ENCODE results near the gene HOMER2. TPM values are rescaled to one million over a fixed set of nuclear protein-coding genes. Genes with fewer than 3 reads are reported as not detected.
"Not testable (repeated sequence)": the region's sequence is repeated elsewhere in the genome, so short reads cannot be mapped to it uniquely, and the experiment has no call there.

HOMER2 gene
- total and polyA plus RNA-seq, 2 of the 4 experiments (the other 2 are of a cell fraction), result 0.54 to 0.79 TPM

DNA sequence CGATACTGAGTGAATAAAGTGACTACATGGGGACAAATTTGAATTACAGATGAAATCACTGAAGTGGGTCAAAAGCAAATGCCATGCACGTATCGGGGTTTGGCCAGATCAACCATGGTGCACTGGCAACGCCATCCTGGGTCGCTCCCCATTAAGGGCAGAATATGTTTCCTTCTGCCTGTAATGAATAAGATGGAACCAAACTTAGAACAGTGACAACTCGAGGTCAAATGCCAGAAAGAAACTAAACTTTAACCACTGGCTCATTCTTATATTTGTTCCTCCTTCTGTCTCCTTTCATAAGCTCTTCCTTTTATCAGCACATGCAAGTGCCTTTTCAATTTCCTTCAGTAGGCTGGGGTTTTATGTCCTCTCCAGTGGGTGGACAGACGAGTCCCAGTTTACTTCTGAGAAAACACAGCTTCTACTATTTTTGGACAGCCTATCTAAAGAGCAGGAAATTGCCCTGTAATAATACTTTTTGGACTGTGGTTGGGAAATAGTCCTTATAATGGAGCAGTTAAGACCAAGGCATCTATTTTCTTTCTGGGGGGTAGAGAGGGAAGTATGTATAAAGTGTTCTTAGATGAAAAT lies 81.7 kb downstream of the HOMER2 start:
- Histone ChIP-seq H2BK5ac (ENCODE audit: low read depth, low read length, poor library complexity, severe bottlenecking) (no peak overlapping the region), H3K4me3 (ENCODE audit: insufficient read depth, low read depth, low read length) (no peak overlapping the region), H4K91ac (ENCODE audit: insufficient read depth, low read depth, low read length) (no peak overlapping the region), H3K79me1 (ENCODE audit: low read depth in 1 of 2, low read length in 2 of 2) (no peaks in the 10 kb centered on the region), H4K8ac (ENCODE audit: low read depth in 2 of 2, low read length in 2 of 2) (no peak overlapping the region), H3K9me3 (ENCODE audit: control insufficient read depth, insufficient read depth, low read length) (no peaks in the 10 kb centered on the region), H2BK20ac (ENCODE audit: low read depth, low read length) (no peak overlapping the region), H3K27me3 (ENCODE audit: control insufficient read depth, insufficient read depth, low read length) (no peaks in the 10 kb centered on the region), H2AK5ac (ENCODE audit: low read depth, low read length) (no peak overlapping the region), H3K27ac (ENCODE audit: insufficient read depth, low read length) (no peak overlapping the region), H3K56ac (ENCODE audit: extremely low read depth, insufficient read depth, low read length) (no peak overlapping the region), H3K4me1 (ENCODE audit: control insufficient read depth, insufficient read depth, low read length) (0 out of 2 replicates have a peak, but pooled peaks cover under 1% of the 10 kb centered on the region), H4K20me1 (ENCODE audit: insufficient read depth, low read length) (no peaks in the 10 kb centered on the region), H2BK120ac (ENCODE audit: low read depth, low read length) (no peak overlapping the region), H3K9ac (ENCODE audit: low read depth, low read length) (no peak overlapping the region), H3K4ac (ENCODE audit: low read depth, low read length) (no peak overlapping the region), H3K9me1 (ENCODE audit: insufficient read depth, low read length) (peaks cover under 1% of the 10 kb centered on the region; the same call in 1 of the 2 replicates), H3K36me3 (ENCODE audit: control insufficient read depth, insufficient read depth, low read length) (no peaks in the 10 kb centered on the region), H2AK9ac (replicated peaks; ENCODE audit: low read depth, low read length, poor library complexity) (no peak overlapping the region), H2AFZ (replicated peaks; ENCODE audit: low read length, poor library complexity) (no peak overlapping the region), H3K14ac (replicated peaks; ENCODE audit: low read depth, low read length) (no peak overlapping the region), H3K23ac (ENCODE audit: low read depth, low read length) (no peak overlapping the region), H2BK15ac (ENCODE audit: low read depth, low read length) (no peak overlapping the region), H4K5ac (ENCODE audit: low read depth, low read length) (no peak overlapping the region), H3K18ac (ENCODE audit: low read depth, low read length) (no peak overlapping the region), H3K4me2 (ENCODE audit: low read depth, low read length) (no peak overlapping the region)
- dilution Hi-C loops (cut with HindIII; ENCODE audit: low sequenced_read_pairs, unreplicated experiment), result no loop called here
- ChIA-PET POLR2A (ENCODE audit: unreplicated experiment) (no interaction called here), CTCF (no interaction called here)
- DNase-seq, result no peak
- in situ Hi-C loops (cut with MboI; ENCODE audit: low sequenced_read_pairs), result no loop called here
- no peak for ATAC-seq (ENCODE audit: low read depth)
- TF ChIP-seq, protein P1, sequence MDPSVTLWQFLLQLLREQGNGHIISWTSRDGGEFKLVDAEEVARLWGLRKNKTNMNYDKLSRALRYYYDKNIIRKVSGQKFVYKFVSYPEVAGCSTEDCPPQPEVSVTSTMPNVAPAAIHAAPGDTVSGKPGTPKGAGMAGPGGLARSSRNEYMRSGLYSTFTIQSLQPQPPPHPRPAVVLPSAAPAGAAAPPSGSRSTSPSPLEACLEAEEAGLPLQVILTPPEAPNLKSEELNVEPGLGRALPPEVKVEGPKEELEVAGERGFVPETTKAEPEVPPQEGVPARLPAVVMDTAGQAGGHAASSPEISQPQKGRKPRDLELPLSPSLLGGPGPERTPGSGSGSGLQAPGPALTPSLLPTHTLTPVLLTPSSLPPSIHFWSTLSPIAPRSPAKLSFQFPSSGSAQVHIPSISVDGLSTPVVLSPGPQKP (IDR thresholded peaks at IDR 0.05; ENCODE audit: borderline replicate concordance, low read depth, low read length), result no peak
- TF ChIP-seq MAFK (IDR thresholded peaks at IDR 0.05; ENCODE audit: low read depth, low read length), result no peak
- no peak for TF ChIP-seq SMC3 (IDR thresholded peaks at IDR 0.05; ENCODE audit: low read depth, low read length)
- intact Hi-C loops (cut with micrococcal nuclease), result no loop called here
- 78% methylated on average over 4 of the region's 7 CpGs; no CpG with 5 or more reads in 1 of the 2 experiments for WGBS, 2 experiments (ENCODE audit: extremely low coverage in 2 of 2, insufficient read length in 1 of 2)
- no TSS peak for BruUV-seq (replicated peaks)

DNA sequence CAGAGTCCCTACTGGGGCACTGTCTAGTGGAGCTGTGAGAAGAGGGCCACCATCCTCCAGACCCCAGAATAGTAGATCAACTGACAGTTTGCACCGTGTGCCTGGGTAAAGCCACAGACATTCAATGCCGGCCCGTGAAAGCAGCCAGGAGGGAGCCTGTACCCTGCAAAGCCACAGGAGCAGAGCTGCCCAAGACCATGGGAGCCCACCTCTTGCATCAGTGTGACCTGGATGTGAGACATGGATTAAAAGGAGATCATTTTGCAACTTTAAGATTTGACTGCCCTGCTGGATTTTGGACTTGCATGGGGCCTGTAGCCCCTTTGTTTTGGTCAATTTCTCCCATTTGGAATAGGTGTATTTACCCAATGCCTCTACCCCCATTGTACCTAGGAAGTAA lies 86.5 kb downstream of the HOMER2 start:
- H3K9me3 ChIP-seq (ENCODE audit: control insufficient read depth, insufficient read depth, low read length); ATAC-seq (ENCODE audit: low read depth); H3K9ac ChIP-seq (ENCODE audit: low read depth, low read length); H2AK9ac ChIP-seq (replicated peaks; ENCODE audit: low read depth, low read length, poor library complexity); H3K4me3 ChIP-seq (ENCODE audit: insufficient read depth, low read depth, low read length); H2BK15ac ChIP-seq (ENCODE audit: low read depth, low read length); H3K56ac ChIP-seq (ENCODE audit: extremely low read depth, insufficient read depth, low read length); POLR2A ChIA-PET (ENCODE audit: unreplicated experiment); CTCF ChIA-PET; H4K91ac ChIP-seq (ENCODE audit: insufficient read depth, low read depth, low read length); H3K4me1 ChIP-seq (ENCODE audit: control insufficient read depth, insufficient read depth, low read length); BruUV-seq (replicated peaks); intact Hi-C loops (cut with micrococcal nuclease); H3K4me2 ChIP-seq (ENCODE audit: low read depth, low read length); H3K79me1 ChIP-seq (ENCODE audit: low read depth in 1 of 2, low read length in 2 of 2); H2BK5ac ChIP-seq (ENCODE audit: low read depth, low read length, poor library complexity, severe bottlenecking); H2BK20ac ChIP-seq (ENCODE audit: low read depth, low read length); H2AK5ac ChIP-seq (ENCODE audit: low read depth, low read length); H4K20me1 ChIP-seq (ENCODE audit: insufficient read depth, low read length); H3K14ac ChIP-seq (replicated peaks; ENCODE audit: low read depth, low read length); H3K27me3 ChIP-seq (ENCODE audit: control insufficient read depth, insufficient read depth, low read length); H3K27ac ChIP-seq (ENCODE audit: insufficient read depth, low read length); H4K8ac ChIP-seq (ENCODE audit: low read depth in 2 of 2, low read length in 2 of 2); H3K36me3 ChIP-seq (ENCODE audit: control insufficient read depth, insufficient read depth, low read length); H3K23ac ChIP-seq (ENCODE audit: low read depth, low read length); H3K4ac ChIP-seq (ENCODE audit: low read depth, low read length); H3K9me1 ChIP-seq (ENCODE audit: insufficient read depth, low read length); H3K18ac ChIP-seq (ENCODE audit: low read depth, low read length); dilution Hi-C loops (cut with HindIII; ENCODE audit: low sequenced_read_pairs, unreplicated experiment); H4K5ac ChIP-seq (ENCODE audit: low read depth, low read length); in situ Hi-C loops (cut with MboI; ENCODE audit: low sequenced_read_pairs); H2AFZ ChIP-seq (replicated peaks; ENCODE audit: low read length, poor library complexity); H2BK120ac ChIP-seq (ENCODE audit: low read depth, low read length); DNase-seq: not testable (repeated sequence)
- WGBS, 2 experiments (ENCODE audit: extremely low coverage in 2 of 2, insufficient read length in 1 of 2), result 100% methylated on average over 2 of the region's 3 CpGs; no CpG with 5 or more reads in 1 of the 2 experiments
